Measurements from ENCODE around the gene DLL4.

- no peak for TF ChIP-seq CTCF (conservative IDR thresholded peaks at IDR 0.05; ENCODE audit: low read length)
- no peak for TF ChIP-seq EZH2phosphoT487 (IDR thresholded peaks at IDR 0.05; ENCODE audit: borderline replicate concordance, low read depth, low read length)
Measured at GRCh38 chr15:40978141-40978540, 49.0 kb downstream of the DLL4 start.
